ENCODE data around the gene SPACA6.

SPACA6 gene

GRCh38 chr19:51739466-51740213 lies 46.5 kb downstream of the SPACA6 start:
- DNase-seq = no peak

GRCh38 chr19:51740356-51740755 lies 47.2 kb downstream of the SPACA6 start:
- DNase-seq = no peak

- DNase-seq = no peak
These were observed 49.7 kb downstream of the SPACA6 start for GRCh38 chr19:51742789-51743188.

- no peak for DNase-seq
These were observed 50.3 kb downstream of the SPACA6 start for GRCh38 chr19:51743405-51743804.

GRCh38 chr19:51746731-51747130 lies 53.6 kb downstream of the SPACA6 start:
- DNase-seq = no peak

GRCh38 chr19:51749979-51750378 lies 56.8 kb downstream of the SPACA6 start:
- DNase-seq = no peak

GRCh38 chr19:51750400-51751094 lies 57.4 kb downstream of the SPACA6 start:
- DNase-seq = no peak

- no peak for DNase-seq
These were observed 58.5 kb downstream of the SPACA6 start, which contains the start of gene FPR1 for GRCh38 chr19:51751655-51752054. Gene FPR1 (minus strand): TSS chr19:51751878. CDS start chr19:51746994, 4,884 bp downstream.

- no peak for DNase-seq
These were observed 61.0 kb downstream of the SPACA6 start for GRCh38 chr19:51754109-51754508.

GRCh38 chr19:51754770-51755169 lies 61.6 kb downstream of the SPACA6 start:
- DNase-seq = no peak
